ENCODE measurements around the gene BIN1.

Gene BIN1

DNA sequence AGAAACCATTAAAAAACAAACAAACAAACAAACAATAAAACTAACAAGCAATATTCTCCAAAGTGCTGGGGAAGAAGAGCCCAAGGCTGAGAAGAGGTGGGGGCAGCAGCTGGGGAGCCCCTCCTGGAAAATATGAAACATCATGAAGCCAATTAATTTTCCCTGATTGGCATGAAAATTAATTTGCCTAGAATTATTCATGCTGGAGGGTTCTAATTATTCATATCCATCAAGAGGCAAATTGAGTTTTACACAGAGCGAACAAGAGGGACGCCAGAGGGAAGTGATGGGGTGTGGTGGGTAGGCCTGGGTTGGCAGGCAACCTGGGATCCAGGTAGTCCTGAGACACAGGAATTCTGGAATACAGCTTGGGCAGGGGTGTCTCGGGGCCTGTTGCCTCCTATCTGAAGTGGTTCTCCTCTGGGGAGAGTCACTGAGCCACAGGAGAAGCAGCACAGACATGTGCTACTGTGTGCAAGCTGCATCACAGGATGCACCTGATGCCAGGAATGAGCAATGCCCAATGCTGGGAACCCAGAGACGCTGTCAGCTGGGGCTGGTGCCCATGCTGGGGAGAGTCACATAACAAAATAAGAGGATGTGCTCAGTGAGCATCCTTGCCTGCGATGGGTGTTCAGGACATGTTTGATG is 107.7 kb downstream of the BIN1 start:
- DNase-seq (ENCODE audit: low read depth in 2 of 2): no peak

GRCh38 chr2:126998486-126998885 is 108.5 kb downstream of the BIN1 start:
- DNase-seq (ENCODE audit: low read depth in 2 of 2): no peak
